ENCODE results near the gene DRD5.

DRD5 gene

GRCh38 chr4:9762823-9763475 lies 18.5 kb upstream of the DRD5 start:
- POLR2A ChIA-PET, result no interaction called here
- H3K4me3 ChIP-seq (ENCODE audit: low read depth, low read length), result no peak overlapping the region
- CTCF ChIA-PET, result no interaction called here
- TF ChIP-seq, protein P1, sequence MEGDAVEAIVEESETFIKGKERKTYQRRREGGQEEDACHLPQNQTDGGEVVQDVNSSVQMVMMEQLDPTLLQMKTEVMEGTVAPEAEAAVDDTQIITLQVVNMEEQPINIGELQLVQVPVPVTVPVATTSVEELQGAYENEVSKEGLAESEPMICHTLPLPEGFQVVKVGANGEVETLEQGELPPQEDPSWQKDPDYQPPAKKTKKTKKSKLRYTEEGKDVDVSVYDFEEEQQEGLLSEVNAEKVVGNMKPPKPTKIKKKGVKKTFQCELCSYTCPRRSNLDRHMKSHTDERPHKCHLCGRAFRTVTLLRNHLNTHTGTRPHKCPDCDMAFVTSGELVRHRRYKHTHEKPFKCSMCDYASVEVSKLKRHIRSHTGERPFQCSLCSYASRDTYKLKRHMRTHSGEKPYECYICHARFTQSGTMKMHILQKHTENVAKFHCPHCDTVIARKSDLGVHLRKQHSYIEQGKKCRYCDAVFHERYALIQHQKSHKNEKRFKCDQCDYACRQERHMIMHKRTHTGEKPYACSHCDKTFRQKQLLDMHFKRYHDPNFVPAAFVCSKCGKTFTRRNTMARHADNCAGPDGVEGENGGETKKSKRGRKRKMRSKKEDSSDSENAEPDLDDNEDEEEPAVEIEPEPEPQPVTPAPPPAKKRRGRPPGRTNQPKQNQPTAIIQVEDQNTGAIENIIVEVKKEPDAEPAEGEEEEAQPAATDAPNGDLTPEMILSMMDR (IDR thresholded peaks at IDR 0.05; ENCODE audit: insufficient read depth, low read length, missing control alignments), result peak; percentile 38
- peak; percentile 4 for DNase-seq (ENCODE audit: low read depth, low spot score)

- ChIA-PET POLR2A (no interaction called here), CTCF (interaction anchor here (1.2 kb wide), 1 partner anchor 251 kb away, joined by 3 read pairs; no protein-coding TSS in a partner anchor)
Measured at GRCh38 chr4:9764155-9764696, 17.2 kb upstream of the DRD5 start.

GRCh38 chr4:9765091-9765490 lies 16.3 kb upstream of the DRD5 start:
- CTCF ChIA-PET, result interaction anchor here (0.8 to 1.2 kb wide), 2 partner anchors 250 to 301 kb away, joined by 3 read pairs; no protein-coding TSS in a partner anchor
- TF ChIP-seq, protein P1 (IDR thresholded peaks at IDR 0.05; ENCODE audit: insufficient read depth, low read length, missing control alignments), result no peak
- no peak for DNase-seq (ENCODE audit: low read depth, low spot score)
- POLR2A ChIA-PET, result no interaction called here
- H3K4me3 ChIP-seq (ENCODE audit: low read depth, low read length), result no peak overlapping the region

More at GRCh38 chr4:9764155-9764696, 17.2 kb upstream of the DRD5 start:
- TF ChIP-seq, protein P1 (IDR thresholded peaks at IDR 0.05; ENCODE audit: insufficient read depth, low read length, missing control alignments), result no peak
- DNase-seq (ENCODE audit: low read depth, low spot score), result no peak
- H3K4me3 ChIP-seq (ENCODE audit: low read depth, low read length), result no peak overlapping the region

DNA sequence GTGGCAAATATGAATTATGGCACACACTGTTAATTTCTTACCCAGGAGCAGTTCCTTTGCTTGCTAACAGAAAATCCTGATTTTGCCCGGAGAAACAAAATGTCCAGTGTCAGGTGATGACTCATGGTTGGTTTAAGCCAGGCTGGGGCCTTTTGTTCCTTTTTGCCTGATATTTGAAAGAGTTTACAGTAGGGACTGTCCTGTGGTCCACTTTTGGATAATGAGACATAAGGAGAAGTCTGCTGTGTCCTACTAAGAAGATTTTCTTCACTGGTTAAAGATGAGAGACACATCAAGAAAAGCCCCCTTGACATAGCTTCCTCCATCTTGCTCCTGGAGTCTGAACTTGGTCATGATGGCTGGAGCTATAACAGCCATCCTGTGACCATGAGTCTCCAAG lies 12.1 kb upstream of the DRD5 start:
- CTCF ChIA-PET, result no interaction called here
- DNase-seq (ENCODE audit: low read depth, low spot score), result no peak
- POLR2A ChIA-PET, result no interaction called here
- H3K4me3 ChIP-seq (ENCODE audit: low read depth, low read length), result no peak overlapping the region
- TF ChIP-seq, protein P1 (IDR thresholded peaks at IDR 0.05; ENCODE audit: insufficient read depth, low read length, missing control alignments), result no peak

DNA sequence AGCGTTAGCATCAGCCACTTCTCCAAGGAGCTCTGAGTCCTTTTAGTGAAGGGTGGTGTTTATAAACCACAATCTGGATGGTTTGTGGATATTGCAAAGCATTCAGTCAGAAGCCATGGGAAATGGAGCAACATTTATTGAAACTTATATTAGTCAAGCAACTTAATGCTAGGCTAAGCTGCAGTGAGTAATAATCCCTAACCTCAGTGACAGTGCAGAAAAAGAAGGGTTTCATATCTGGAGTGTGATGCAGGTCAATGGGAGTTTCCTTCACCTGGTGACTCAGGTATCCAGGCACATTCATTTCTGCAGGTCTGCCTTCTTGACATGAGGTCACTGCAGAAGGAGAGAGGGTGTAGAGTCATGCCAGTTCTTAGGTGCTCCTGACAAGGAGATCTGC lies 10.4 kb upstream of the DRD5 start:
- TF ChIP-seq, protein P1 (IDR thresholded peaks at IDR 0.05; ENCODE audit: insufficient read depth, low read length, missing control alignments), result no peak
- ChIA-PET POLR2A (no interaction called here), CTCF (no interaction called here)
- H3K4me3 ChIP-seq (ENCODE audit: low read depth, low read length), result no peak overlapping the region
- DNase-seq (ENCODE audit: low read depth, low spot score), result no peak

DNA sequence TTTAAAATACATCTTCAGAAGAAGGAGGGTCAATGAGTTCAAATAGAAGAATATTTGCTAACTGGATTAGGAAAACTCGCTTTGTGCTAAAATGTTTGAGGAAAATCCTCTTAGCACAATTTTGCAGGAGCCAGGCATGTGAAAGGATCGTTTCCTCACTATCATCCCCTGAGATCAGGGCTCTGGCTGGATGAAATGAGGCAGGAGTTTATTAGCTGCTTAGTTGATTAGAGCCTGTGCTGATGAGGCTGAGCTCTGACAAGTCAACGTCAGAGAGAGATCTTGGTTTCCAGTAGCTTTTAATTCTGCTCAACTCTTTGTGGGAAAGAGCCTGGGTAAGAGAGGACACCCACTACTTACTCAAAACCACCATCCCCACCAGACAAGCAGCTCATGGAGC lies 8.0 kb upstream of the DRD5 start:
- ChIA-PET POLR2A (no interaction called here), CTCF (no interaction called here)
- H3K4me3 ChIP-seq (ENCODE audit: low read depth, low read length), result no peak overlapping the region
- TF ChIP-seq, protein P1 (IDR thresholded peaks at IDR 0.05; ENCODE audit: insufficient read depth, low read length, missing control alignments), result no peak
- no peak for DNase-seq (ENCODE audit: low read depth, low spot score)

Measured in AG04449 (cell line).